Lower lobe of right lung (tissue), 2 donors: Measurements from ENCODE around the gene LAP3. TPM values are rescaled to one million over a fixed set of nuclear protein-coding genes. Genes with fewer than 3 reads are reported as not detected.

Experiments used
- ATAC-seq, 2 donors: fragments of 200-7000 bp; cut with Tn5 transposase; one replicate each; pipeline ENCODE4 v1.9.1; 2020 to 2022; ENCODE audit warnings: mild to moderate bottlenecking in 2 of 2, moderate library complexity in 2 of 2
- DNase-seq: peaks from one replicate; pipeline ENCODE4 v3.0.0-alpha.2; 2020
- H3K27ac ChIP-seq: fragments of 200-600 bp; one replicate; pipeline ENCODE4 v1.8.0; 2022
- H3K27me3 ChIP-seq: fragments of 200-600 bp; one replicate; pipeline ENCODE4 v1.8.0; 2022; ENCODE audit warnings: low read depth
- H3K36me3 ChIP-seq: fragments of 200-600 bp; one replicate; pipeline ENCODE4 v1.8.0; 2022; ENCODE audit warnings: mild to moderate bottlenecking
- H3K4me1 ChIP-seq: fragments of 200-600 bp; one replicate; pipeline ENCODE4 v1.8.0; 2022
- H3K4me3 ChIP-seq: fragments of 200-600 bp; one replicate; pipeline ENCODE4 v1.8.0; 2022; ENCODE audit warnings: mild to moderate bottlenecking
- H3K9me3 ChIP-seq: fragments of 200-600 bp; one replicate; pipeline ENCODE4 v1.8.0; 2022
- intact Hi-C: fragments of 100-400 bp; cut with DNase I; formaldehyde crosslinking; loops from one replicate; pipeline ENCODE4 v1.11.0; 2022
- total RNA-seq: library from RNA; stranded (reverse); fragmentation: NEBNext Ultra II Directional; extraction: Animal tissue kit (Norgen Biotek cat#: 25700); gene quantifications from one replicate; pipeline ENCODE4 v1.2.1, GENCODE V29; 2021
- TF ChIP-seq, protein P1 (sequence below): fragments of 200-600 bp; IDR thresholded peaks from one replicate; pipeline ENCODE4 v1.8.0; 2022; ENCODE audit warnings: antibody characterized with exemption, mild to moderate bottlenecking
- donor health status: DM: no; HTN: yes; CAD: no; lungs with severe emphysema.

The LAP3 gene
- total RNA-seq, 1 donor from 2014 or later, result 125 TPM

- H3K4me3 ChIP-seq, result no peak overlapping the region
- H3K36me3 ChIP-seq, result no peaks in the 10 kb centered on the region
- intact Hi-C loops, result no loop called here
- DNase-seq (no peak), ATAC-seq (no peak)
- TF ChIP-seq, protein P1, sequence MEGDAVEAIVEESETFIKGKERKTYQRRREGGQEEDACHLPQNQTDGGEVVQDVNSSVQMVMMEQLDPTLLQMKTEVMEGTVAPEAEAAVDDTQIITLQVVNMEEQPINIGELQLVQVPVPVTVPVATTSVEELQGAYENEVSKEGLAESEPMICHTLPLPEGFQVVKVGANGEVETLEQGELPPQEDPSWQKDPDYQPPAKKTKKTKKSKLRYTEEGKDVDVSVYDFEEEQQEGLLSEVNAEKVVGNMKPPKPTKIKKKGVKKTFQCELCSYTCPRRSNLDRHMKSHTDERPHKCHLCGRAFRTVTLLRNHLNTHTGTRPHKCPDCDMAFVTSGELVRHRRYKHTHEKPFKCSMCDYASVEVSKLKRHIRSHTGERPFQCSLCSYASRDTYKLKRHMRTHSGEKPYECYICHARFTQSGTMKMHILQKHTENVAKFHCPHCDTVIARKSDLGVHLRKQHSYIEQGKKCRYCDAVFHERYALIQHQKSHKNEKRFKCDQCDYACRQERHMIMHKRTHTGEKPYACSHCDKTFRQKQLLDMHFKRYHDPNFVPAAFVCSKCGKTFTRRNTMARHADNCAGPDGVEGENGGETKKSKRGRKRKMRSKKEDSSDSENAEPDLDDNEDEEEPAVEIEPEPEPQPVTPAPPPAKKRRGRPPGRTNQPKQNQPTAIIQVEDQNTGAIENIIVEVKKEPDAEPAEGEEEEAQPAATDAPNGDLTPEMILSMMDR, result no peak
- H3K9me3 ChIP-seq, result no peaks in the 10 kb centered on the region
- no peaks in the 10 kb centered on the region for H3K4me1 ChIP-seq
- no peak overlapping the region for H3K27ac ChIP-seq
- no peaks in the 10 kb centered on the region for H3K27me3 ChIP-seq
Measured at GRCh38 chr4:17546678-17547077, 30.3 kb upstream of the LAP3 start.

- Histone ChIP-seq H3K9me3 (no peaks in the 10 kb centered on the region), H3K36me3 (no peaks in the 10 kb centered on the region), H3K4me1 (no peaks in the 10 kb centered on the region), H3K27ac (no peak overlapping the region), H3K27me3 (no peaks in the 10 kb centered on the region), H3K4me3 (no peak overlapping the region)
- DNase-seq (no peak), ATAC-seq (no peak)
- TF ChIP-seq, protein P1, result no peak
- intact Hi-C loops, result no loop called here
Measured at GRCh38 chr4:17550549-17550948, 26.4 kb upstream of the LAP3 start.

- no peaks in the 10 kb centered on the region for H3K9me3 ChIP-seq
- DNase-seq (no peak), ATAC-seq (no peak)
- TF ChIP-seq, protein P1, result no peak
- H3K4me1 ChIP-seq, result no peaks in the 10 kb centered on the region
- no peaks in the 10 kb centered on the region for H3K36me3 ChIP-seq
- intact Hi-C loops, result no loop called here
- H3K4me3 ChIP-seq, result no peak overlapping the region
- H3K27me3 ChIP-seq, result no peaks in the 10 kb centered on the region
- no peak overlapping the region for H3K27ac ChIP-seq
Measured at GRCh38 chr4:17552427-17552826, 24.6 kb upstream of the LAP3 start.

DNA sequence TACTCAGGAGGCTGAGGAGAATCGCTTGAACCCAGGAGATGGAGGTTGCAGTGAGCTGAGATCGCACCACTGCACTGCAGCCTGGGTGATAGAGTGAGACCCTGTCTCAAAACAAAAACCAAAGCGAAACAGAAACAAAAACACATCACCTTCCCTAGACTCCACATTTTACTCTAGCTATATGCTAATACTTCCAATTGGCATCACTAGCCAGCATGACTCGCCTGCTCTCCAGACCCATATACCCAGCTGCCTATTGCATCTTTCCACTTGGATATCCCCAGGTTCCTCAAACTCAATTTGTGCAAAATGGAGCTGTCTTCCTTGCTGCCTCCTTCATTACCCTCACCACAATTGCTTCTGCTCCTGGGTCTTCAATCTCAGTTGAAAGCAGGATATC, 22.4 kb upstream of the LAP3 start:
- TF ChIP-seq, protein P1, result no peak

GRCh38 chr4:17556498-17556897, 20.5 kb upstream of the LAP3 start:
- TF ChIP-seq, protein P1, result no peak
- Histone ChIP-seq H3K27me3 (no peaks in the 10 kb centered on the region), H3K9me3 (no peaks in the 10 kb centered on the region), H3K4me1 (no peaks in the 10 kb centered on the region), H3K36me3 (no peaks in the 10 kb centered on the region), H3K27ac (no peak overlapping the region), H3K4me3 (no peak overlapping the region)
- no peak for DNase-seq
- no peak for ATAC-seq
- intact Hi-C loops, result no loop called here

More for the DNA sequence above, 22.4 kb upstream of the LAP3 start:
- Histone ChIP-seq H3K27me3 (no peaks in the 10 kb centered on the region), H3K27ac (no peak overlapping the region), H3K9me3 (no peaks in the 10 kb centered on the region), H3K4me3 (no peak overlapping the region), H3K4me1 (no peaks in the 10 kb centered on the region), H3K36me3 (no peaks in the 10 kb centered on the region)
- ATAC-seq, result no peak
- intact Hi-C loops, result no loop called here
- DNase-seq, result no peak

GRCh38 chr4:17557880-17558279, 19.1 kb upstream of the LAP3 start:
- ATAC-seq (no peak), DNase-seq (no peak)
- Histone ChIP-seq H3K4me1 (no peaks in the 10 kb centered on the region), H3K4me3 (no peak overlapping the region), H3K36me3 (no peaks in the 10 kb centered on the region), H3K27me3 (no peaks in the 10 kb centered on the region), H3K9me3 (no peaks in the 10 kb centered on the region), H3K27ac (no peak overlapping the region)
- intact Hi-C loops, result no loop called here
- TF ChIP-seq, protein P1, result no peak
